Globus pallidus (tissue), 1 donor: Measurements from ENCODE around the gene ZNF337.

ENCODE experiments used
- DNase-seq: peaks from one replicate; pipeline ENCODE4 v3.0.0-alpha.2; 2015; ENCODE audit warnings: low spot score

The ZNF337 gene

DNA sequence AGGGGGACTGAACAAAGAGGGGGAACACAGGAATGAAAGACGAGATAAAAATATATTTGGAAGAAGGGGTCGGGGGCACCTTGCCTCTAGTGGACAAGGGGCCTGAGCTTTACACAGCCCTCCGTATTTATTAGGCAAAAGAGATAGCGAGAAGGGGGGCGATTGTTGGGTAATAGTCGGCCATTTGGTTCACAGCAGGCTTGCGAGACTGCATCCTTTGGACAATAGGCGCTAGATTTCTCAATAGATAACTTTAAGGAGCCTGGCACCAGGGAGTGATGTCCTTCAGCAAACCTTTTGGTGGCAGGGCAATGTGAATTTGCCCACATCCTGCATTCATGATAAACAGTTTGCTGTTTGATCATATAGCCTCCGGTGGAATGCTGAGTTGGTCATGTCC lies 69.9 kb downstream of the ZNF337 start:
- no peak for DNase-seq

DNA sequence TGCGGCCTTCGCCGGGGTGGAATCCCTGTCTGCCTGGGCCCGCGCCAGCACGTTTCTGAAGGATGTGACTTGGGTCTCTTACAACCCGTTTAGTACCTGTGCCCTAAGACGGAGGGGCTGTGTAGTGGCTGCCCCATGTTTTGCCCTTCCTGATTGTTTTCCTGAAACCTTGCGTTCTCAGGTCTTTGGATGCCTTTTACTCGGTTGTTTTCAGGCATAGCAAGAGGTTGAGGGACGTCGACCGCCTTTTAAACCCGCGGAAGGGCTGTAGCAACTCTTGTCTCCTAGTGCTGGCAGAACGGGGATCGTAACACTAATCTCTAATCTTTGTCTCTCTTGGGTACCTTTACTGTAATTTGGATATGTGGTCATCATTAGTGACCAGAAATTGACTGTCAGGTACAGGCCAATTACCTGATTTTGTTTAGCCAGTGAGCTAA lies 72.1 kb downstream of the ZNF337 start:
- no peak for DNase-seq
